ENCODE measurements around the gene CEP350.
"Not testable (repeated sequence)": the region's sequence is repeated elsewhere in the genome, so short reads cannot be mapped to it uniquely, and the experiment has no call there.

CEP350 gene

DNA sequence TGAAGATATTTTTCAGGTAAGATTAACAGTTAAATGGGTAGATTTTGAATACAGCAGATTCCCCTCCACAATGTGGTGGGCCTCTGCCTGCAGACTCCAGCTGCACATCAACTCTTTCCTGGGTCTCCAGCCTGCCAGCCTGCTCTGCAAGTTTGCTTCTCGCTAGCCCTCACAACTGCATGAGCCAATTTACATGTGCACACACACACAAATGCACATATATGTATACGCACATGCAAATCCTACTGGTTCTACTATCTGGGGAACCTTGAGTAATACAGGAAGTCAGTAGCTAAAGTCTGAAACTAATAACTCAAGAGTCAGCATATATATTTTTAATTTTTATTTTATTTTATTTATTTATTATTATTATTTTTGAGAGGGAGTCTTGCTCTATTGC, 165.2 kb downstream of the CEP350 start:
- DNase-seq (ENCODE audit: low read depth, low spot score), result no peak

GRCh38 chr1:180123463-180123936, 168.9 kb downstream of the CEP350 start:
- DNase-seq (ENCODE audit: low read depth, low spot score), result no peak

GRCh38 chr1:180130651-180131050, 176.0 kb downstream of the CEP350 start:
- DNase-seq (ENCODE audit: low read depth, low spot score), result no peak

DNA sequence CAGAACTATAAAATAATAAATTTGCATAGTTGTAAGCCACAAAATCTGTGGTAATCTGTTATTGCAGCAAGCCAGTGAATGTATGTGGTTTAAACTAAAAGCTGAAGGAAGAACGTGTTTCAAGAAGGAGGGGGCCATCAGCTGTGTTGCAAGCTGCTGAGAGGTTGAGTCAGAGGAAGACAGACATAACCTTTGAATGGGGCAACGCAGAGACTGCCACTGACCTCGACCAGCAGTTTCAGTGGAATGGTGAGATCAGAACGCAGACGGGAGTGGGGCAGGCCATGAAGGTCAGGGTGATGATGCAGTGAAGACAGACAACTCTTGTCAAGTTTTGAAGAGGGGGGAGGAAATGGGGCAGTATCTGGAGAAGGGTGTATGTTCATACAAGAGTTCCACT, 176.9 kb downstream of the CEP350 start:
- no peak for DNase-seq (ENCODE audit: low read depth, low spot score)

- no peak for DNase-seq (ENCODE audit: low read depth, low spot score)
Measured at GRCh38 chr1:180133193-180133592, 178.6 kb downstream of the CEP350 start.

- not testable (repeated sequence) for DNase-seq (ENCODE audit: low read depth, low spot score)
Measured at GRCh38 chr1:180133688-180134087, 179.1 kb downstream of the CEP350 start.

- DNase-seq (ENCODE audit: low read depth, low spot score), result no peak
Measured at GRCh38 chr1:180135535-180135934, 180.9 kb downstream of the CEP350 start.

DNA sequence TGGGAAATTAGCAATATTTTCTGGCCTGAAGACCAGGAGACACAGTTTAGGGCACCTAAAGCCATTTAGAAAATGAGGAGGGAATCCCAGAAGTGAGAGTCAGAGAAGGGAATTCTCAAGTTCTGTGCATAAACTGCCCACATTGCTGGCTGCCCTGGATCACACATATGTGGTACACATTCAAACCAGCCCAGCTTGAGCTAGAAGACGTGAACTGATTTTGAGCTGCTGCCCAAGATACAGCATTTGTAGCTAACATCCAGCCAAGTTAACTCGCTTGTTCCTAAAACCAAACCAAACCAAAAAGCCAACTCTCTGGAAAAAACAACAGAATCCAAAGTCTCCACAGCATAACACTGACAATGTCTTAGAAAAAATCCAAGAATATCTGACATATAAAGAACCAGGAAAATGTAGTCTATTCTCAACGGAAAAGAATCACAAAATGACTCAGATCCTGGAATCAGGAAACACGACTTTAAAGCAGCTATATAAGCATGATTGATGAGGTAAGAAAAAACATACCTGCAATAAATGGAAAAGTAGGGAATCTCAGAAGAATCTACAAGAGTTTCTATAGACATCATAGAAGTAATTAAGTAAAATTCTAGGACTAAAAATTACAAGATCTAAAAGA, 181.8 kb downstream of the CEP350 start:
- DNase-seq (ENCODE audit: low read depth, low spot score), result no peak

DNA sequence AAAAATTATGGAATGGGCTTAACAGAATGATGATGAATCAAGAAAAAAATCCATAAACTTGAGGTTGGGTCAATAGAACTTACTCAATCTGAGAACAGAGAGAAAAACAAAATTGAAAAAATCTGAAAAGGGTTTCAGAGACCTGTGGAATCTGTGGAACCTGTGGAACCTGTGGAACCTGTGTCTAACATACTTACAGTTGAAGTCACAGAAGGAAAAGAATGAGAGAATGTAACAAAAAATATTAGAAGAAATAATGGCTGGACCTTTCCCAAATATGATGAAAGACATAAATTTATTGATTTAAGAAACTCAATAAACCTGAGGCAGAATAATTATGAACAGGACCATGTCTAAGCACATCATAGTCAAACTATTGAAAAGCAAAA, 182.4 kb downstream of the CEP350 start:
- no peak for DNase-seq (ENCODE audit: low read depth, low spot score)

- DNase-seq (ENCODE audit: low read depth, low spot score), result no peak
Measured at GRCh38 chr1:180137776-180138175, 183.2 kb downstream of the CEP350 start.

DNA sequence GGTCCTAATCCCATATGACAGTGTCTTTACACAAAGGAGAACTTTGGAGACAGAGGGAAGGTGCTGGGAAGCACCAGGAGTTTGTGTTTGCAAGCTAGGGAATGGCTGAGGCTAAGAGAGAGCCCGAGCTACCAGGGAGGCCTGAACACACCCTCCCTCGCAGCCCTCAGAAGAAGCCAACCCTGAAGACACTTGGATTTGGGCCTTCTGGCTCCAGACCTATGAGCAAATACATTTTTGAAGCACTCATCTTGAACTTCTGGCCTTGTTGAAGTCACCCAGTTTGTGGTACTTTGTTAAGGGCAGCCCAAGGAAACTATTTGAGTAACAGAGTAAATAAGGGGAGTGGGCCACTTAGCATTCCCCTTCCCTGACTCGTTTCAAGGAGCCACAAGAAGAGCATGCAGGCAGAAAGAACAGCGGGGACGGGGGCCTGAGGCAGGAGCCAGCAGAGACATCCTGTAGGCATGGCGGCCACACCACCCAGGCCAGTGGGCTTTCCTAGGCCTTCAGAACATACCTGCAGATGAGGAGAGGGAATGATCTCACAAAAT, 186.8 kb downstream of the CEP350 start:
- DNase-seq (ENCODE audit: low read depth, low spot score), result no peak

GRCh38 chr1:180143359-180143758, 188.7 kb downstream of the CEP350 start:
- no peak for DNase-seq (ENCODE audit: low read depth, low spot score)

DNA sequence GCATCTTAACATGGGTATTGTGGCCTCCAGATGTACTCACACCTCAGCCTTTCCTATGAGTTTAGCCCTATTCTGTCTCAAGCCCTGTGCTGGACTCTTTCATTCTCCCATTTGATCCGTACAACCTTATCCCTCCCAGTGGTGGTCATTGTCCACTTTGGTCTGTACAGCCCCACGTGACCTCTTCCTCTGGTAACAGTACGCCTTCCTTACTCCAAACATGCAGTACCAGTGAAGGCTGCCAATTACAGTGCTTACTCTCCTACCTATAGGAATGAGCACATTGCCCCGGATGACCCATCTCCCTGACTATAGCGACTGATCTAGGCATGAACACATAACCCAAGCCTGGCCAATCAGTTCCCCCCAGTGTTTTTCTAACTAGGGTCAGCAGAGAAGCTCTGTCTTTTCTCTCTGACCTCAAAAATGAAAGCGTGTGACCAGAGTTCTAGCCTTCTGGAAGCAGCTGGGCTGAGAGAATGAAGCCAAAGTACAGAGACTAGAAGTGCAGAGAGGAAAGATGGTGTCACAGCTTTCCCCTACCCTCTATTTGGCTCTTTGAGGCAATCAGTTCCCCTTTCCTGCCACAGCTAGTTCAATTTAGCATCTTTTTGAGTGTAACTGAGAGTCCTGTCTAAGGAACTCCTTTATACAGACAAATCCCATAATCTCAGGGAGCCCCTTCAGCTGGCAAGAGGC, 190.2 kb downstream of the CEP350 start:
- no peak for DNase-seq (ENCODE audit: low read depth, low spot score)

DNA sequence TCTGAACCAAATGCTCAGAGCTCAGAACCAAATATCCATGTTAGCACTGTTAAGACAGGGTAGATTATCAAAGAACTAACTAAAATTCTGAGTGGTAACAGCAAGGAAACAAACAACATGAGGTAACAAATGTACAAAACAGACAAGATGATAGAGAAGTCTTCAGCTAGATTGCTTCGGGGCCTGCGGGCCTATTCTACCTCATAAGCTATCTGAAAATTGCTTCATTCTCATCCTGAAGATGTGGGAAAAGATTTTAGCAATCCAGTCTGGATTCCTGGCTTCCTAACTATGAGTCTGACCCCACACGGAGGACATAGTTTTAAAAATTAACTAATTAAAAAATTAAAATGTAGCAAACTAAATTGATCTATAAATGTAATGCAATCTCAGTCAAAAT, 190.8 kb downstream of the CEP350 start:
- no peak for DNase-seq (ENCODE audit: low read depth, low spot score)

DNA sequence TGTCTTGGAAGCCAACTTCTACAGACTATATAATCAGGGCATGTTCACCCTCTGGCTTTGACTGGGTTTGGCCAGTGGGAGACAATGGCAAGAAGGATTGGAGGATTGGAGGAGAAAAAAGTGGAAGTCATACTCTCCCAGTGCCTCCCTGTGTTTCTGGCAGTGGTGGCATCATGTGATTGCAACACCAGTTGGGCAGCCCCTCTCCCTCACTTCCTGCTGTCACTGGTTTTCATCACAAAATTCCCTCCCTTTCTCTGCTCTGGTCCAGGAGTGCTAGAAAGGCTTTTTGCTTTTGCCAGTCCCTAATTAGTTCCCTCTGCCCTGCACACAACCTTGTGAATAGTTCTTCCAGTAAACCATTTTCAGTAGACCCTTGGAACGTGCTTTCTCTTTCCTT, 196.4 kb downstream of the CEP350 start:
- no peak for DNase-seq (ENCODE audit: low read depth, low spot score)

- DNase-seq (ENCODE audit: low read depth, low spot score), result no peak
Measured at GRCh38 chr1:180151508-180151907, 196.9 kb downstream of the CEP350 start.

GRCh38 chr1:180152588-180152987, 198.0 kb downstream of the CEP350 start:
- DNase-seq (ENCODE audit: low read depth, low spot score), result no peak

GRCh38 chr1:180153032-180153431, 198.4 kb downstream of the CEP350 start:
- no peak for DNase-seq (ENCODE audit: low read depth, low spot score)

GRCh38 chr1:180154003-180154324, 199.4 kb downstream of the CEP350 start:
- DNase-seq (ENCODE audit: low read depth, low spot score), result no peak

DNA sequence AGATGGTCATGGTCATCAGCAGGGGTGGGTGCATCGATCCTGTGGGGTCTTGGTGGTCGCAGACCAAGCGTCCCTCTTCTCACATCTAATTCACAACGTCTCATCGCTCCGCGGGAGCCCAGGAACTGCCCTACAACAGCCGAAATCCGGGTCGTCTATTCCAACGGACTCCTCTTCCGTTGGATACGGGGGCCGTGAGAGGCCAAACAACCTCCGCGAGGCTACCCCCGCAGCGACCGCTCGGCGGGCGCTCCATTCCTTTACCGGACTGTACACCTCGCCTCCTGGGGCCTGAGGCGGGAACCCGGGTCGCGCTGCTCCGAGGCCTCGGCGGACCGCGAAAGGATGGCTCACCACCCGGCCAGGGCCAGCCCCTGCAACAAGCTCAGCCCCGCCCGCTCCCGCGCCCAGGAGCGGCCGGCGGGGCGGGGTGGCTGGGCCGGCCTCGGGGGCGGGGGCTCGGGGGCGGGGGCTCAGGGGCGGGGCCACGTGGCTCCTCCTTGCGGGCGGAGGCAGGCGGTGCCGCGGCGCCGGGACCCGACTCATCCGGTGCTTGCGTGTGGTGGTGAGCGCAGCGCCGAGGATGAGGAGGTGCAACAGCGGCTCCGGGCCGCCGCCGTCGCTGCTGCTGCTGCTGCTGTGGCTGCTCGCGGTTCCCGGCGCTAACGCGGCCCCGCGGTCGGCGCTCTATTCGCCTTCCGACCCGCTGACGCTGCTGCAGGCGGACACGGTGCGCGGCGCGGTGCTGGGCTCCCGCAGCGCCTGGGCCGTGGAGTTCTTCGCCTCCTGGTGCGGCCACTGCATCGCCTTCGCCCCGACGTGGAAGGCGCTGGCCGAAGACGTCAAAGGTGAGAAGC, 199.9 kb downstream of the CEP350 start, which contains the start of gene QSOX1:
QSOX1 (plus strand) TSS at position 545 of the 857 bp plus-strand sequence; CDS start at position 584, 39 bp downstream.
- peak; percentile 69 for DNase-seq (ENCODE audit: low read depth, low spot score)

DNA sequence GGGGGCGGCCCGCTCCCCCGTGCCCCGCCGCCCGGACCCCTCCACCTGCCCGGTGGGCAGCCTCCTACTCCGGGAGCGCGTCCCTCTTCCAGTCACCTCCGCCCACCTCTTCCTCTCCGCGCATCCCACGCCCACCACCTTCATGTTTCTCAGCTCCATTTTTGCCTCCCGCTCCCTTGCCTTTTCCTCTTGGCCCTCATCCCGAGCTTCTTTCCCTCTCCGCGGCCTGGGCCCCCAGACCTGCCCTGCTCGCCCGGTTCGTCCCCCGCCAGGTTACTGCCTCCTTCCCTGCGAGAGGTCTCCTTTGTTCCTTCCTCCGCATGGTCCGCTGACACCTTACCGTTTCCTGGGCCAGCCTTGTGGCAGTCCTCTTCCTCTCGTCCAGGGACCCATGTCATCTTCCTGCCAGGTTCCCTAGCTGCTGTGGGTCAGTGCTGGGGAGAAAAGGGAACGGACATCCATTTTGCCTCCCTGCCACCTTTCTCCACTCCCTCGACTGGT, 200.6 kb downstream of the CEP350 start:
- DNase-seq (ENCODE audit: low read depth, low spot score), result no peak

GRCh38 chr1:180156201-180156600, 201.6 kb downstream of the CEP350 start:
- DNase-seq (ENCODE audit: low read depth, low spot score), result no peak

Data from activated naive CD8-positive, alpha-beta T cell treated with anti-CD3 and anti-CD28 coated beads, Interleukin-2, amount 50 U/mL, for 16 hours (primary cell).